Ishikawa (cell line): ENCODE results near the gene SCYGR6.

Source experiments
- REST ChIP-seq: IDR thresholded peaks from 2 replicates; pipeline ENCODE4 v1.6.1; 2012; ENCODE audit warnings: low read depth, mild to moderate bottlenecking
- YY1 ChIP-seq: IDR thresholded peaks from 2 replicates; pipeline ENCODE4 v1.6.1; 2012; ENCODE audit warnings: low read depth

GRCh38 chr2:227706859-227707258 is 17.7 kb downstream of the SCYGR6 start:
- no peak for TF ChIP-seq YY1
- no peak for TF ChIP-seq REST
